Measurements from ENCODE around the gene PER2. TPM values are rescaled to one million over a fixed set of nuclear protein-coding genes. Genes with fewer than 3 reads are reported as not detected.

PER2 gene
- total and polyA plus RNA-seq, 7 experiments from 2014 or later = 7.0 to 28.6 (median 13.5) TPM

DNA sequence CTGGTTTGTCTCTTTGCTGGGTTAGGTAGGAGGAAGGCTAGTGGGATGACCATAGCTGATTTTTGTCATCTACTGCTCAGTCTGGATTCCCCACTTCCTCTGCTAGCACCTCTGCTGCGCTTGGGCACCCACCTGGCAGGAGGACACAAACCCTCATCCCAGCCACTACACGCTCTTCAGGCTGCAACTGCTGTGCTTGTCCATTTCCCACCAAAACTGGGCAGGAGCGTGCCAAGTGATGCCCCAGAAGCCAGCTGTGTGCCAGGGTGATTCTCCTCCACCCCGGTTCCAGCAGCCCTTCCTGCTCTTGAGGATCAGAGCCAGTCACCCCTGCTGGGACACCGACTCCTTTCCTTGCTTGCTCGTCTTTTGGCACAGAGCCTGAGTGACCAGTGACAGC lies 15.7 kb upstream of the PER2 start:
- H3K4me1 Mint-ChIP-seq = no peaks in the 10 kb centered on the region
- intact Hi-C loops (cut with micrococcal nuclease) = no loop called here

GRCh38 chr2:238302751-238303150 lies 14.3 kb upstream of the PER2 start:
- Histone ChIP-seq H3K27me3 (ENCODE audit: control insufficient read depth in 2 of 2, insufficient read depth in 2 of 2, low read length in 2 of 2) (no peaks in the 10 kb centered on the region), H3K27ac (ENCODE audit: low read depth, low read length) (no peak overlapping the region), H3K4me1 (ENCODE audit: control insufficient read depth in 2 of 2, insufficient read depth in 2 of 2, low read length in 2 of 2) (no peaks in the 10 kb centered on the region), H3K36me3 (ENCODE audit: control insufficient read depth in 2 of 3, insufficient read depth in 3 of 3, low read length in 3 of 3) (no peaks in the 10 kb centered on the region), H3K4me3 (ENCODE audit: low read length) (no peak overlapping the region), H3K9me3 (ENCODE audit: control insufficient read depth in 2 of 3, low read length in 3 of 3) (no peaks in the 10 kb centered on the region)
- ATAC-seq (no peak), DNase-seq (no peak)
- intact Hi-C loops (cut with micrococcal nuclease) = no loop called here
- no peak overlapping the region for H3K4me3 Mint-ChIP-seq
- H3K27me3 Mint-ChIP-seq = peaks cover 0 to 9% (median 0%) of the 10 kb centered on the region in 5 donors
- POLR2A ChIA-PET = no interaction called here
- H3K4me1 Mint-ChIP-seq = no peaks in the 10 kb centered on the region
- H3K36me3 Mint-ChIP-seq = no peaks in the 10 kb centered on the region
- H3K9me3 Mint-ChIP-seq = no peaks in the 10 kb centered on the region
- CTCF ChIA-PET = interaction anchor here (0.6 kb wide), 1 partner anchor 166 kb away, joined by 4 read pairs; no protein-coding TSS in a partner anchor
- no peak overlapping the region for H3K27ac Mint-ChIP-seq

More for the DNA sequence above, 15.7 kb upstream of the PER2 start:
- Histone ChIP-seq H3K27me3 (ENCODE audit: control insufficient read depth in 2 of 2, insufficient read depth in 2 of 2, low read length in 2 of 2) (no peaks in the 10 kb centered on the region), H3K27ac (ENCODE audit: low read depth, low read length) (no peak overlapping the region), H3K4me3 (ENCODE audit: low read length) (no peak overlapping the region), H3K4me1 (ENCODE audit: control insufficient read depth in 2 of 2, insufficient read depth in 2 of 2, low read length in 2 of 2) (no peaks in the 10 kb centered on the region), H3K36me3 (ENCODE audit: control insufficient read depth in 2 of 3, insufficient read depth in 3 of 3, low read length in 3 of 3) (no peaks in the 10 kb centered on the region), H3K9me3 (ENCODE audit: control insufficient read depth in 2 of 3, low read length in 3 of 3) (no peaks in the 10 kb centered on the region)
- no peak overlapping the region for H3K27ac Mint-ChIP-seq
- CTCF ChIA-PET = no interaction called here
- H3K36me3 Mint-ChIP-seq = no peaks in the 10 kb centered on the region
- no peaks in the 10 kb centered on the region for H3K9me3 Mint-ChIP-seq
- peaks cover 0 to 10% (median 0%) of the 10 kb centered on the region in 5 donors for H3K27me3 Mint-ChIP-seq
- no peak for DNase-seq
- POLR2A ChIA-PET = interaction anchor here (0.7 kb wide), 1 partner anchor 1344 kb away, joined by 3 read pairs; no protein-coding TSS in a partner anchor
- ATAC-seq = no peak
- H3K4me3 Mint-ChIP-seq = no peak overlapping the region

DNA sequence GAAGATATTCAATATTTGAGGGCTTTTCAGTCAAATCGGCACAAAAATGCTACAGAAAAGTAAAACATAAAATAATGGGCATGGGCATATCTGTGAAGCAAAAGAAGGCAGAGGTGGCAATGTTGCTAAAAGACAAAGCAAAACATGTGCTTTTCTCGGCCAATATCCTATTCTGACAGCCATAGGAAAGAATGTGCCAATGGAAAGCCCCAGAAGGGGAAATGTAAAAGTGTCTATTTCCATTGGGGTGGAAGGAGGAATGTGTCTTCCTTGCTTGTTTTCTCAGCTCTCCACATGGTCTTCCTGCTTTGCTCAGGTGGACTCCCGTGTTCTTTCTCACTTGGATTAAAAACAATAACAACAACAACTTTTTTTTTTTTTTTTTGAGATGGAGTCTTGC lies 13.7 kb upstream of the PER2 start:
- H3K4me1 ChIP-seq (ENCODE audit: control insufficient read depth in 2 of 2, insufficient read depth in 2 of 2, low read length in 2 of 2) = no peaks in the 10 kb centered on the region
- no peak overlapping the region for H3K27ac ChIP-seq (ENCODE audit: low read depth, low read length)
- Mint-ChIP-seq H3K9me3 (no peaks in the 10 kb centered on the region), H3K27me3 (peaks cover 0 to 10% (median 0%) of the 10 kb centered on the region in 5 donors), H3K4me3 (no peak overlapping the region), H3K36me3 (no peaks in the 10 kb centered on the region), H3K27ac (no peak overlapping the region), H3K4me1 (no peaks in the 10 kb centered on the region)
- ChIA-PET CTCF (no interaction called here), POLR2A (no interaction called here)
- no peak overlapping the region for H3K4me3 ChIP-seq (ENCODE audit: low read length)
- H3K36me3 ChIP-seq (ENCODE audit: control insufficient read depth in 2 of 3, insufficient read depth in 3 of 3, low read length in 3 of 3) = no peaks in the 10 kb centered on the region
- H3K27me3 ChIP-seq (ENCODE audit: control insufficient read depth in 2 of 2, insufficient read depth in 2 of 2, low read length in 2 of 2) = no peaks in the 10 kb centered on the region
- H3K9me3 ChIP-seq (ENCODE audit: control insufficient read depth in 2 of 3, low read length in 3 of 3) = no peaks in the 10 kb centered on the region
- intact Hi-C loops (cut with micrococcal nuclease) = no loop called here
- DNase-seq (no peak), ATAC-seq (no peak)

GRCh38 chr2:238299803-238300202 lies 11.4 kb upstream of the PER2 start:
- ATAC-seq (no peak), DNase-seq (no peak)
- ChIA-PET CTCF (no interaction called here), POLR2A (interaction anchor here (0.5 to 1.0 kb wide), 3 partner anchors 123 to 338 kb away, joined by 3 read pairs; no protein-coding TSS in a partner anchor)
- no peaks in the 10 kb centered on the region for H3K36me3 ChIP-seq (ENCODE audit: control insufficient read depth in 2 of 3, insufficient read depth in 3 of 3, low read length in 3 of 3)
- no peak overlapping the region for H3K4me3 ChIP-seq (ENCODE audit: low read length)
- H3K9me3 ChIP-seq (ENCODE audit: control insufficient read depth in 2 of 3, low read length in 3 of 3) = no peaks in the 10 kb centered on the region
- intact Hi-C loops (cut with micrococcal nuclease) = no loop called here
- no peaks in the 10 kb centered on the region for H3K27me3 ChIP-seq (ENCODE audit: control insufficient read depth in 2 of 2, insufficient read depth in 2 of 2, low read length in 2 of 2)
- H3K27ac Mint-ChIP-seq = no peak overlapping the region
- H3K4me1 Mint-ChIP-seq = no peaks in the 10 kb centered on the region
- H3K27ac ChIP-seq (ENCODE audit: low read depth, low read length) = no peak overlapping the region
- H3K4me1 ChIP-seq (ENCODE audit: control insufficient read depth in 2 of 2, insufficient read depth in 2 of 2, low read length in 2 of 2) = no peaks in the 10 kb centered on the region
- H3K4me3 Mint-ChIP-seq = no peak overlapping the region
- H3K36me3 Mint-ChIP-seq = no peaks in the 10 kb centered on the region
- peaks cover 0 to 12% (median 0%) of the 10 kb centered on the region in 5 donors for H3K27me3 Mint-ChIP-seq
- H3K9me3 Mint-ChIP-seq = no peaks in the 10 kb centered on the region

DNA sequence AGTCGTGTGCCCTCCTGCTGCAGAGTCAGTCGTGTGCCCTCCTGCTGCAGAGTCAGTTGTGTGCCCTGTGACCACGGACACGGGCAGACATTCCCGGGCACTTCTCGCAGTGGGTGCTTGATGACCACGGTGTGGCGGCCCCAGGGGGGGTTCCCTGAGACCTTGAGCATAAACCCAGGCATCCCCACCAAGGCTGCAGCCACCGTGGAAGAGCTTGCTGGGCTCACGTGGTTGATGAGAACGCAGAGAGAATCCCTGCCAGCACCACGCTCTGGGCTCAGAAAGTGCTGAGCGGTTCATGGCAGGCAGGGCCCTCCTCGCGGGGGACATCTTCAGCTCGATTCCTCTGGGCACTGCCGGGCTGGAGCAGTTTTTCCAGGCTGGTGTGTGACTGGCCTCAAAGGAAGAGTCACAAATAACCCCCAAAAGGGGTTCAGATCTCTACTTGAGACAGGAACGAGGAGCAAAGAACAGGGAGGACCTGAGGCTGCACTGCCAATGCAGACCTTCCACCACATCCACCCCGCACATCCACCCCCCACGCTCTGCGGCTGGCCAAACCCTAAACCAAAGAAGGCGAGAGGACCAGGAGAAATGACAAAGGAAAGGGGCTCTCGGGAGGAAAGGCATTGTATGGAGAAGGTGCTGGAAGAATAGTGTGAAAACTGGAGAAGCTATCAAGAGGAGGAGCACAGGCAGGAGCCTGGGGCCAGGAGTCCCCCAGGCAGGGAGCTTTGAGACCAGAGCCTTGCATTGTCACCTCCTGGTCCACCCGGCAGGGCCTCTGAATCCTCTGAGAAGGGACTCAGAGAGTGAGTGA lies 8.4 kb upstream of the PER2 start:
- H3K9me3 Mint-ChIP-seq = no peaks in the 10 kb centered on the region
- Histone ChIP-seq H3K27ac (ENCODE audit: low read depth, low read length) (no peak overlapping the region), H3K27me3 (ENCODE audit: control insufficient read depth in 2 of 2, insufficient read depth in 2 of 2, low read length in 2 of 2) (no peaks in the 10 kb centered on the region), H3K4me1 (ENCODE audit: control insufficient read depth in 2 of 2, insufficient read depth in 2 of 2, low read length in 2 of 2) (no peaks in the 10 kb centered on the region), H3K4me3 (ENCODE audit: low read length) (no peak overlapping the region), H3K9me3 (ENCODE audit: control insufficient read depth in 2 of 3, low read length in 3 of 3) (no peaks in the 10 kb centered on the region), H3K36me3 (ENCODE audit: control insufficient read depth in 2 of 3, insufficient read depth in 3 of 3, low read length in 3 of 3) (no peaks in the 10 kb centered on the region)
- peaks cover 0 to 9% (median 0%) of the 10 kb centered on the region in 5 donors for H3K27me3 Mint-ChIP-seq
- ATAC-seq (no peak), DNase-seq (no peak)
- H3K27ac Mint-ChIP-seq = no peak overlapping the region
- ChIA-PET POLR2A (no interaction called here), CTCF (no interaction called here)
- intact Hi-C loops (cut with micrococcal nuclease) = no loop called here
- no peak overlapping the region for H3K4me3 Mint-ChIP-seq
- H3K36me3 Mint-ChIP-seq = no peaks in the 10 kb centered on the region
- H3K4me1 Mint-ChIP-seq = no peaks in the 10 kb centered on the region

GRCh38 chr2:238295144-238296112 lies 7.0 kb upstream of the PER2 start:
- no peak overlapping the region for H3K27ac Mint-ChIP-seq
- no peak for DNase-seq

More at GRCh38 chr2:238295144-238296112, 7.0 kb upstream of the PER2 start:
- Histone ChIP-seq H3K27me3 (ENCODE audit: control insufficient read depth in 2 of 2, insufficient read depth in 2 of 2, low read length in 2 of 2) (no peaks in the 10 kb centered on the region), H3K9me3 (ENCODE audit: control insufficient read depth in 2 of 3, low read length in 3 of 3) (no peaks in the 10 kb centered on the region), H3K27ac (ENCODE audit: low read depth, low read length) (no peak overlapping the region), H3K4me3 (ENCODE audit: low read length) (no peak overlapping the region), H3K36me3 (ENCODE audit: control insufficient read depth in 2 of 3, insufficient read depth in 3 of 3, low read length in 3 of 3) (no peaks in the 10 kb centered on the region), H3K4me1 (ENCODE audit: control insufficient read depth in 2 of 2, insufficient read depth in 2 of 2, low read length in 2 of 2) (no peaks in the 10 kb centered on the region)
- Mint-ChIP-seq H3K4me3 (no peak overlapping the region), H3K27me3 (peaks cover 0 to 9% (median 0%) of the 10 kb centered on the region in 5 donors), H3K9me3 (no peaks in the 10 kb centered on the region), H3K36me3 (no peaks in the 10 kb centered on the region), H3K4me1 (peaks cover 0 to 4% (median 2%) of the 10 kb centered on the region in 7 donors)
- ATAC-seq = no peak
- ChIA-PET POLR2A (no interaction called here), CTCF (no interaction called here)
- intact Hi-C loops (cut with micrococcal nuclease) = no loop called here
